H1 (cell line): ENCODE measurements around the gene IL26. TPM values are rescaled to one million over a fixed set of nuclear protein-coding genes. Genes with fewer than 3 reads are reported as not detected.

ENCODE experiments used
- BRCA1 ChIP-seq: IDR thresholded peaks from 2 replicates; pipeline ENCODE4 v1.6.1; 2012; ENCODE audit warnings: low read depth, low read length, improper control_type of control experiment
- CREB1 ChIP-seq: IDR thresholded peaks from 2 replicates; pipeline ENCODE4 v1.6.1; 2012; ENCODE audit warnings: inconsistent platforms
- EGR1 ChIP-seq: IDR thresholded peaks from 2 replicates; pipeline ENCODE4 v1.6.1; 2011; ENCODE audit warnings: low read depth, low read length, borderline replicate concordance
- TAF1 ChIP-seq: IDR thresholded peaks from 2 replicates; pipeline ENCODE4 v1.6.1; 2011; ENCODE audit warnings: mild to moderate bottlenecking, low read depth, low read length
- polyA plus RNA-seq, 7 experiments: library from polyadenylated mRNA; depleted of rRNA in 3 of 7; stranded (reverse) in 5 of 7; unstranded in 2 of 7; fragments of >200 nt in 5 of 7; fragments of 200-250 nt in 2 of 7; gene quantifications; 1 replicate in 5 of 7; 2 replicates in 1 of 7; 4 replicates in 1 of 7; pipeline versions ENCODE4 v1.2.1 to v1.2.3, GENCODE V29; 2011 to 2013; ENCODE audit warnings: missing spikeins in 2 of 7, mixed read lengths in 2 of 7
- total RNA-seq: library from RNA; stranded (reverse); fragmentation: NEBNext Ultra II Directional; extraction: Animal tissue kit (Norgen Biotek cat#: 25700); gene quantifications from 2 replicates; pipeline ENCODE4 v1.2.1, GENCODE V29; 2021
- TF ChIP-seq, protein P1 (sequence below), 3 experiments: IDR thresholded peaks; 1 replicate in 2 of 3; 2 replicates in 1 of 3; pipeline versions ENCODE4 v1.5.1 to v1.6.1; 2011; ENCODE audit warnings: low read length in 3 of 3, mild to moderate bottlenecking in 3 of 3, inconsistent platforms in 2 of 3, low read depth in 1 of 3, moderate library complexity in 1 of 3; ENCODE audit not compliant: insufficient read depth in 1 of 3; ENCODE audit errors: control extremely low read depth in 1 of 3

Gene IL26
- total and polyA plus RNA-seq, 2 of the 8 experiments (the other 6 are each of a cell fraction or from before 2014, with no cell fraction given), result not detected

GRCh38 chr12:68154779-68155178 lies 70.8 kb downstream of the IL26 start (continued):
- TF ChIP-seq, protein P1, sequence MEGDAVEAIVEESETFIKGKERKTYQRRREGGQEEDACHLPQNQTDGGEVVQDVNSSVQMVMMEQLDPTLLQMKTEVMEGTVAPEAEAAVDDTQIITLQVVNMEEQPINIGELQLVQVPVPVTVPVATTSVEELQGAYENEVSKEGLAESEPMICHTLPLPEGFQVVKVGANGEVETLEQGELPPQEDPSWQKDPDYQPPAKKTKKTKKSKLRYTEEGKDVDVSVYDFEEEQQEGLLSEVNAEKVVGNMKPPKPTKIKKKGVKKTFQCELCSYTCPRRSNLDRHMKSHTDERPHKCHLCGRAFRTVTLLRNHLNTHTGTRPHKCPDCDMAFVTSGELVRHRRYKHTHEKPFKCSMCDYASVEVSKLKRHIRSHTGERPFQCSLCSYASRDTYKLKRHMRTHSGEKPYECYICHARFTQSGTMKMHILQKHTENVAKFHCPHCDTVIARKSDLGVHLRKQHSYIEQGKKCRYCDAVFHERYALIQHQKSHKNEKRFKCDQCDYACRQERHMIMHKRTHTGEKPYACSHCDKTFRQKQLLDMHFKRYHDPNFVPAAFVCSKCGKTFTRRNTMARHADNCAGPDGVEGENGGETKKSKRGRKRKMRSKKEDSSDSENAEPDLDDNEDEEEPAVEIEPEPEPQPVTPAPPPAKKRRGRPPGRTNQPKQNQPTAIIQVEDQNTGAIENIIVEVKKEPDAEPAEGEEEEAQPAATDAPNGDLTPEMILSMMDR (IDR thresholded peaks at IDR 0.05; ENCODE audit: control extremely low read depth in 1 of 3, insufficient read depth in 1 of 3, low read depth in 1 of 3, low read length in 3 of 3), result no peak
- no peak for TF ChIP-seq TAF1
- TF ChIP-seq CREB1, result no peak
- TF ChIP-seq BRCA1, result no peak
- TF ChIP-seq EGR1, result no peak
- TF ChIP-seq, all 59 proteins: peak for 0

Other genes starting within 250 kb of the IL26 start
- not detected in 2 replicates for gene IFNG-AS1, start 236.4 kb downstream of the IL26 start, total RNA-seq
- not detected in 2 replicates for gene IFNG-AS1, start 236.4 kb downstream of the IL26 start, polyA plus RNA-seq (2011; rRNA removed)
- gene IFNG, start 66.1 kb downstream of the IL26 start, total RNA-seq, result not detected in 2 replicates
- gene IFNG, start 66.1 kb downstream of the IL26 start, polyA plus RNA-seq (2011; rRNA removed), result not detected in 2 replicates
- not detected in 2 replicates for gene IL22, start 27.8 kb upstream of the IL26 start, total RNA-seq
- not detected in 2 replicates for gene IL22, start 27.8 kb upstream of the IL26 start, polyA plus RNA-seq (2011; rRNA removed)
- gene MDM1, start 106.6 kb upstream of the IL26 start, total RNA-seq, result 9.5 and 10.7 TPM in 2 replicates
- gene MDM1, start 106.6 kb upstream of the IL26 start, polyA plus RNA-seq (2011; rRNA removed), result 1.7 and 3.1 TPM in 2 replicates